Osteoblast (primary cell): Measurements from ENCODE around the gene RGL2. TPM values are rescaled to one million over a fixed set of nuclear protein-coding genes. Genes with fewer than 3 reads are reported as not detected.
"Not testable (repeated sequence)": the region's sequence is repeated elsewhere in the genome, so short reads cannot be mapped to it uniquely, and the experiment has no call there.

Experiments
- DNase-seq: peaks from one replicate; pipeline ENCODE4 v3.0.0; 2011; ENCODE audit warnings: low spot score, mixed read lengths; ENCODE audit not compliant: insufficient read length; ENCODE audit errors: missing footprints
- H2AFZ ChIP-seq: 2 replicates; pipeline ENCODE4 v1.6.0; 2011; ENCODE audit warnings: mild to moderate bottlenecking, low read length
- H3K27ac ChIP-seq: 2 replicates; pipeline ENCODE4 v1.5.1; 2011; ENCODE audit warnings: mild to moderate bottlenecking, low read depth, low read length, moderate library complexity
- H3K27me3 ChIP-seq: 2 replicates; pipeline ENCODE4 v1.6.0; 2012; ENCODE audit warnings: mild to moderate bottlenecking, control low read depth, inconsistent platforms, low read length, moderate library complexity; ENCODE audit not compliant: insufficient read depth
- H3K36me3 ChIP-seq: 2 replicates; pipeline ENCODE4 v1.5.1; 2011; ENCODE audit warnings: mild to moderate bottlenecking, low read length, control low read depth, moderate library complexity; ENCODE audit not compliant: insufficient read depth
- H3K4me1 ChIP-seq: 2 replicates; pipeline ENCODE4 v1.5.1; 2011; ENCODE audit warnings: mild to moderate bottlenecking, low read length, control low read depth, moderate library complexity; ENCODE audit not compliant: insufficient read depth
- H3K4me2 ChIP-seq: 2 replicates; pipeline ENCODE4 v1.6.0; 2011; ENCODE audit warnings: mild to moderate bottlenecking, low read length; ENCODE audit not compliant: insufficient read depth
- H3K4me3 ChIP-seq: fragments of 200-600 bp; sonication (generic); 3 replicates; pipeline ENCODE4 v1.5.1; 2012; ENCODE audit warnings: mild to moderate bottlenecking, low read length, inconsistent platforms; ENCODE audit not compliant: insufficient read depth
- H3K79me2 ChIP-seq: 2 replicates; pipeline ENCODE4 v1.6.0; 2012; ENCODE audit warnings: mild to moderate bottlenecking, low read length, control low read depth, inconsistent platforms; ENCODE audit not compliant: insufficient read depth
- H3K9me3 ChIP-seq: 2 replicates; pipeline ENCODE4 v1.5.1; 2011; ENCODE audit warnings: low read depth, low read length, control low read depth
- H4K20me1 ChIP-seq: 2 replicates; pipeline ENCODE4 v1.6.0; 2012; ENCODE audit warnings: mild to moderate bottlenecking, low read length, control low read depth; ENCODE audit not compliant: insufficient read depth
- CTCF ChIP-seq: IDR thresholded peaks from 2 replicates; pipeline ENCODE4 v1.5.1; 2011; ENCODE audit warnings: mild to moderate bottlenecking, low read depth, low read length, moderate library complexity; ENCODE audit errors: extremely low read depth
- total RNA-seq: library from RNA; depleted of rRNA; stranded (reverse); fragments of >200 nt; gene quantifications from 2 replicates; pipeline ENCODE4 v1.2.3, GENCODE V29; 2012

Gene RGL2
- 33.9 and 35.5 TPM in 2 replicates for total RNA-seq

GRCh38 chr6:33298773-33299236 is at the start of gene RGL2:
RGL2 (minus strand) TSS chr6:33298942; CDS start chr6:33298610, 332 bp downstream.
- Histone ChIP-seq H4K20me1 (peaks cover 3% of the 10 kb centered on the region), H3K9me3 (no peaks in the 10 kb centered on the region), H3K36me3 (peaks cover 22% of the 10 kb centered on the region), H3K79me2 (peaks cover 21% of the 10 kb centered on the region), H3K4me3 (peak within 1 kb of the TSS; percentile 84), H3K4me2 (peak within 1 kb of the TSS; percentile 85), H3K4me1 (no peaks in the 10 kb centered on the region), H3K27ac (peak within 1 kb of the TSS; percentile 91), H3K27me3 (no peaks in the 10 kb centered on the region), H2AFZ (peak within 1 kb of the TSS; percentile 80)
- DNase-seq = peak; percentile 95
- no peak for TF ChIP-seq CTCF

- Histone ChIP-seq H3K4me1 (peaks cover 9% of the 10 kb centered on the region), H3K79me2 (no peaks in the 10 kb centered on the region), H4K20me1 (no peaks in the 10 kb centered on the region), H2AFZ (no peak overlapping the region), H3K27me3 (peaks cover 14% of the 10 kb centered on the region), H3K36me3 (no peaks in the 10 kb centered on the region), H3K4me3 (no peak overlapping the region), H3K27ac (no peak overlapping the region), H3K4me2 (no peak overlapping the region), H3K9me3 (no peaks in the 10 kb centered on the region)
- TF ChIP-seq CTCF = no peak
- DNase-seq = no peak
Measured at GRCh38 chr6:33347816-33348215, 49.1 kb upstream of the RGL2 start.

- not testable (repeated sequence) for H3K4me1 ChIP-seq, H3K27me3 ChIP-seq
Measured at GRCh38 chr6:33346972-33347371, 48.2 kb upstream of the RGL2 start.

GRCh38 chr6:33344701-33345697 is 46.3 kb upstream of the RGL2 start:
- peaks cover 3% of the 10 kb centered on the region for H3K27me3 ChIP-seq
- no peaks in the 10 kb centered on the region for H3K9me3 ChIP-seq
- TF ChIP-seq CTCF = peak; percentile 55
- peak; percentile 71 for DNase-seq
- H4K20me1 ChIP-seq = no peaks in the 10 kb centered on the region
- no peak overlapping the region for H3K27ac ChIP-seq
- H2AFZ ChIP-seq = peak overlapping the region; percentile 56
- no peaks in the 10 kb centered on the region for H3K36me3 ChIP-seq
- H3K79me2 ChIP-seq = no peaks in the 10 kb centered on the region
- peak overlapping the region; percentile 9 for H3K4me3 ChIP-seq
- peaks cover 9% of the 10 kb centered on the region for H3K4me1 ChIP-seq
- peak overlapping the region; percentile 61 for H3K4me2 ChIP-seq

More at GRCh38 chr6:33346972-33347371, 48.2 kb upstream of the RGL2 start:
- not testable (repeated sequence) for H2AFZ ChIP-seq, H3K4me3 ChIP-seq, H3K9me3 ChIP-seq, H3K4me2 ChIP-seq, DNase-seq, H3K36me3 ChIP-seq, H3K27ac ChIP-seq, H3K79me2 ChIP-seq, H4K20me1 ChIP-seq
